Inferior parietal cortex (tissue), 1 donor: ENCODE results near the gene ANAPC13.

Experiments
- DNase-seq: peaks from one replicate; pipeline ENCODE4 v3.0.0-alpha.2; 2016; ENCODE audit errors: extremely low spot score

The ANAPC13 gene

GRCh38 chr3:134482622-134483021, 3.2 kb downstream of the ANAPC13 start:
- no peak for DNase-seq

- no peak for DNase-seq
These were observed 4.6 kb downstream of the ANAPC13 start for GRCh38 chr3:134481166-134481565.

- no peak for DNase-seq
These were observed 5.2 kb downstream of the ANAPC13 start for GRCh38 chr3:134480546-134480945.

GRCh38 chr3:134477938-134478337, 7.8 kb downstream of the ANAPC13 start:
- no peak for DNase-seq

- no peak for DNase-seq
These were observed 8.8 kb downstream of the ANAPC13 start for GRCh38 chr3:134477002-134477401.

- DNase-seq = no peak
These were observed 9.5 kb downstream of the ANAPC13 start for GRCh38 chr3:134476306-134476705.

- no peak for DNase-seq
These were observed 10.8 kb downstream of the ANAPC13 start for GRCh38 chr3:134474956-134475355.

- DNase-seq = peak; percentile 98
These were observed 11.8 kb downstream of the ANAPC13 start for GRCh38 chr3:134473868-134474546.

- DNase-seq = no peak
These were observed 13.0 kb downstream of the ANAPC13 start for GRCh38 chr3:134472831-134473230.

- no peak for DNase-seq
These were observed 14.1 kb downstream of the ANAPC13 start for GRCh38 chr3:134471521-134472193.

GRCh38 chr3:134468519-134468918, 17.3 kb downstream of the ANAPC13 start:
- DNase-seq = no peak

GRCh38 chr3:134466331-134466730, 19.5 kb downstream of the ANAPC13 start:
- no peak for DNase-seq

GRCh38 chr3:134464689-134465365, 21.0 kb downstream of the ANAPC13 start:
- DNase-seq = no peak

GRCh38 chr3:134464064-134464688, 21.6 kb downstream of the ANAPC13 start:
- peak; percentile 47 for DNase-seq

- no peak for DNase-seq
These were observed 22.1 kb downstream of the ANAPC13 start for GRCh38 chr3:134463676-134464063.

GRCh38 chr3:134462331-134462941, 23.3 kb downstream of the ANAPC13 start:
- DNase-seq = no peak

- DNase-seq = no peak
These were observed 24.8 kb downstream of the ANAPC13 start for GRCh38 chr3:134460965-134461364.

- DNase-seq = no peak
These were observed 26.2 kb downstream of the ANAPC13 start for GRCh38 chr3:134459562-134459961.

- no peak for DNase-seq
These were observed 27.3 kb downstream of the ANAPC13 start for GRCh38 chr3:134458406-134458945.

- DNase-seq = no peak
These were observed 28.3 kb downstream of the ANAPC13 start for GRCh38 chr3:134457376-134458074.

- no peak for DNase-seq
These were observed 32.2 kb downstream of the ANAPC13 start for GRCh38 chr3:134453631-134454030.
